GM23338 (cell line): ENCODE measurements around the gene MYOZ2. TPM values are rescaled to one million over a fixed set of nuclear protein-coding genes. Genes with fewer than 3 reads are reported as not detected.

Source experiments
- ATAC-seq: fragments of 200-7000 bp; cut with Tn5 transposase; 3 replicates; pipeline ENCODE4 v1.9.1; 2020
- DNase-seq: peaks from one replicate; pipeline ENCODE4 v3.0.0-alpha.2; 2015; ENCODE audit warnings: low spot score
- H2AFZ ChIP-seq: fragments of 200-600 bp; sonication (generic); 2 replicates; pipeline ENCODE4 v1.8.0; 2016; ENCODE audit warnings: antibody characterized with exemption, mild to moderate bottlenecking, moderate library complexity
- H3F3A ChIP-seq: fragments of 200-600 bp; sonication (generic); replicated peaks from 2 replicates; pipeline ENCODE4 v1.8.0; 2017; ENCODE audit warnings: antibody characterized with exemption, mixed run types, low read depth
- H3K27ac ChIP-seq: fragments of 200-600 bp; sonication (generic); 2 replicates; pipeline ENCODE4 v1.6.1; 2016; ENCODE audit warnings: low read depth
- H3K27me3 ChIP-seq: fragments of 200-600 bp; sonication (generic); 2 replicates; pipeline ENCODE4 v1.8.0; 2016; ENCODE audit warnings: mild to moderate bottlenecking, mixed run types, moderate library complexity; ENCODE audit not compliant: insufficient read depth
- H3K36me3 ChIP-seq: fragments of 200-600 bp; sonication (generic); 2 replicates; pipeline ENCODE4 v1.8.0; 2016; ENCODE audit warnings: mild to moderate bottlenecking; ENCODE audit not compliant: insufficient read depth
- H3K4me1 ChIP-seq: fragments of 200-600 bp; sonication (generic); 2 replicates; pipeline ENCODE4 v1.8.0; 2016; ENCODE audit warnings: mild to moderate bottlenecking, moderate library complexity; ENCODE audit not compliant: insufficient read depth
- H3K4me2 ChIP-seq: fragments of 200-600 bp; sonication (generic); 2 replicates; pipeline ENCODE4 v1.7.1; 2017; ENCODE audit warnings: mixed run types
- H3K4me3 ChIP-seq: fragments of 200-600 bp; sonication (generic); 2 replicates; pipeline ENCODE4 v1.6.1; 2016; ENCODE audit warnings: mixed run types
- H3K79me2 ChIP-seq: fragments of 200-600 bp; sonication (generic); replicated peaks from 2 replicates; pipeline ENCODE4 v1.8.0; 2017; ENCODE audit warnings: mild to moderate bottlenecking; ENCODE audit not compliant: insufficient read depth
- H3K9me2 ChIP-seq: fragments of 200-600 bp; sonication (generic); 2 replicates; pipeline ENCODE4 v1.8.0; 2017; ENCODE audit not compliant: insufficient read depth
- H4K20me1 ChIP-seq: fragments of 200-600 bp; sonication (generic); replicated peaks from 2 replicates; pipeline ENCODE4 v1.8.0; 2017; ENCODE audit warnings: mild to moderate bottlenecking; ENCODE audit not compliant: insufficient read depth
- H3K27ac Mint-ChIP-seq: 2 replicates; pipeline ENCODE4 v1.8.0; 2020; ENCODE audit warnings: inconsistent platforms, mild to moderate bottlenecking, moderate library complexity, mixed read lengths
- H3K27me3 Mint-ChIP-seq: 3 replicates; pipeline ENCODE4 v1.8.0; 2022; ENCODE audit warnings: low read depth, mild to moderate bottlenecking, moderate library complexity, mixed read lengths, inconsistent platforms; ENCODE audit not compliant: insufficient read depth, poor library complexity
- H3K36me3 Mint-ChIP-seq: 3 replicates; pipeline ENCODE4 v1.8.0; 2021; ENCODE audit warnings: low read depth, mild to moderate bottlenecking, inconsistent platforms, moderate library complexity, mixed read lengths
- H3K4me1 Mint-ChIP-seq: 3 replicates; pipeline ENCODE4 v1.8.0; 2020; ENCODE audit warnings: mild to moderate bottlenecking, inconsistent platforms, mixed read lengths
- H3K4me3 Mint-ChIP-seq: 3 replicates; pipeline ENCODE4 v1.8.0; 2021; ENCODE audit warnings: moderate library complexity, mild to moderate bottlenecking, inconsistent platforms, mixed read lengths
- H3K9me3 Mint-ChIP-seq: 3 replicates; pipeline ENCODE4 v1.8.0; 2020; ENCODE audit warnings: moderate library complexity, mild to moderate bottlenecking, inconsistent platforms, mixed read lengths
- CREB1 ChIP-seq: fragments of 250-450 bp; sonication (Bioruptor Pico); IDR thresholded peaks from 2 replicates; pipeline ENCODE4 v1.5.0; 2020; ENCODE audit warnings: low read depth, mild to moderate bottlenecking, moderate library complexity
- CTCF ChIP-seq, 2 experiments: fragments of 200-600 bp in 1 of 2; sonication (generic) in 1 of 2; conservative IDR thresholded peaks; 2 replicates each; pipeline versions ENCODE4 v1.5.1 to v1.6.1; 2016 to 2017; ENCODE audit warnings: antibody characterized with exemption in 2 of 2, low read depth in 2 of 2, mild to moderate bottlenecking in 2 of 2, moderate library complexity in 1 of 2
- EZH2 ChIP-seq: fragments of 200-600 bp; sonication (generic); IDR thresholded peaks from one replicate; pipeline ENCODE4 v1.8.0; 2017; ENCODE audit warnings: antibody characterized with exemption, mild to moderate bottlenecking, low read depth; ENCODE audit not compliant: unreplicated experiment
- EZH2phosphoT487 ChIP-seq: fragments of 200-600 bp; sonication (generic); IDR thresholded peaks from one replicate; pipeline ENCODE4 v1.8.1; 2018; ENCODE audit warnings: antibody characterized with exemption; ENCODE audit not compliant: unreplicated experiment
- JUNB ChIP-seq: IDR thresholded peaks from one replicate; pipeline ENCODE4 v1.6.1; 2016; ENCODE audit warnings: antibody characterized with exemption; ENCODE audit not compliant: unreplicated experiment
- POLR2AphosphoS5 ChIP-seq: IDR thresholded peaks from 2 replicates; pipeline ENCODE4 v1.6.1; 2016; ENCODE audit warnings: antibody characterized with exemption, low read depth
- STAT1 ChIP-seq: IDR thresholded peaks from one replicate; pipeline ENCODE4 v1.6.1; 2016; ENCODE audit warnings: antibody characterized with exemption; ENCODE audit not compliant: unreplicated experiment
- ZNF114 ChIP-seq: fragments of 250-450 bp; sonication (Bioruptor Pico); IDR thresholded peaks from 2 replicates; pipeline ENCODE4 v1.5.0; 2020; ENCODE audit warnings: mild to moderate bottlenecking, moderate library complexity
- ZNF331 ChIP-seq: fragments of 250-450 bp; sonication (Bioruptor Pico); IDR thresholded peaks from 2 replicates; pipeline ENCODE4 v1.5.0; 2020; ENCODE audit warnings: low read depth, mild to moderate bottlenecking, moderate library complexity
- ZNF462 ChIP-seq: fragments of 250-450 bp; sonication (Bioruptor Pico); IDR thresholded peaks from 2 replicates; pipeline ENCODE4 v1.5.0; 2020; ENCODE audit warnings: mild to moderate bottlenecking, moderate library complexity
- polyA plus RNA-seq: library from polyadenylated mRNA; unstranded; fragments of >200 nt; fragmentation: Nextera tagmentation; extraction: Ambion mirVana; gene quantifications from 2 replicates; pipeline ENCODE4 v1.2.1, GENCODE V29; 2016
- total RNA-seq: library from RNA; depleted of rRNA; stranded (reverse); fragments of >200 nt; shearing (Covaris generic); gene quantifications from 2 replicates; pipeline ENCODE4 v1.2.3, GENCODE V29; 2014
- TF ChIP-seq, protein P1 (sequence below): IDR thresholded peaks from 2 replicates; pipeline ENCODE4 v1.6.1; 2016; ENCODE audit warnings: antibody characterized with exemption

The MYOZ2 gene
- total and polyA plus RNA-seq, 2 experiments from 2014 or later: not detected

DNA sequence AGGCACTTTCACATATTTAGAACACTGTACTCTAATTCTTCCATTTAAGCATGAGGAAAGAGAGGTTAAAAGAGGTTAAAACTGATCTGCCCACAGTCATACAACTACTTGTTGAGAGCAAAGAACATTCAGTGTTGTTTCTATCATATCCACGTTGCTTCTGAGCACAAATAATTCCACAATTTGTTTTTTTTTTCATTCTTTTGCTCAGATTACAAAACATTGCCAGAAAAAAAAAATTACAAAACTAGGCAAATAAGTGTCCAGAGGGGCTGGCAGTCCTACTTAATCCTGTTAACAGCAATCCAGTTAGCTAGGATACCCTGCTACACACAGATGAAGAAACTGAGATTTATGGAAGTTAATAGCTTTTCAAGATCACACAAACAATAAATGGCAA lies 70.5 kb downstream of the MYOZ2 start:
- no peaks in the 10 kb centered on the region for H3K79me2 ChIP-seq
- H3K4me1 Mint-ChIP-seq: peaks cover 22% of the 10 kb centered on the region

DNA sequence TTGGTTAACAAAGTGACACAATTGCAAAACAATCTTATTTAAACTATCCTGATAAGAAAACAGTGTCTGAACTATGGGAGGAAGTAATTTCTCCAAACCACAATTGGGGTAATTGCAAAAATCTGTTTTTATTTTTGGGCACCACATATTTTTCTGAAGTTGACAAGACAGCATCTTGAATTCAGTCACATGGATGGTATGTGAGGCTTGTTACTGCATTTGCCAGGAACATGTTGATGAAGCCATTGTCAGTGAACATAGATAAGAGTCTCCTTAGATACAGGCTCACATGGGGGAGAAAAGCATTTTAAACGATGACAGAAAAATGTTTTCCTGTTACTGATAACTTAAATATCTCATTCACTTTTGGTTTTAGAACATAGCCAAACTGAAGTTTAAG lies 71.4 kb downstream of the MYOZ2 start:
- H3K36me3 ChIP-seq: no peaks in the 10 kb centered on the region
- Mint-ChIP-seq H3K4me3 (no peak overlapping the region), H3K9me3 (peaks cover 3% of the 10 kb centered on the region; the same call in 2 of the 3 replicates), H3K27me3 (peaks cover under 1% of the 10 kb centered on the region), H3K36me3 (0 out of 3 replicates have a peak, but pooled peaks cover 3% of the 10 kb centered on the region), H3K27ac (no peak overlapping the region), H3K4me1 (peaks cover 26% of the 10 kb centered on the region)
- H3K27ac ChIP-seq: no peak overlapping the region
- ATAC-seq (no peak), DNase-seq (no peak)
- no peak overlapping the region for H2AFZ ChIP-seq
- H3K4me2 ChIP-seq: no peak overlapping the region
- H3K4me1 ChIP-seq: peaks cover 27% of the 10 kb centered on the region
- H3K27me3 ChIP-seq: no peaks in the 10 kb centered on the region
- no peaks in the 10 kb centered on the region for H4K20me1 ChIP-seq
- no peaks in the 10 kb centered on the region for H3K9me2 ChIP-seq
- H3K4me3 ChIP-seq: no peak overlapping the region
- H3K79me2 ChIP-seq: no peaks in the 10 kb centered on the region
- no peaks in the 10 kb centered on the region for H3F3A ChIP-seq
- no peak for TF ChIP-seq CTCF (conservative IDR thresholded peaks at IDR 0.05; ENCODE audit: low read depth in 2 of 2)
- TF ChIP-seq JUNB: no peak
- TF ChIP-seq ZNF462 (CRISPR knock-in tag): no peak

More for the DNA sequence above, 70.5 kb downstream of the MYOZ2 start:
- no peak overlapping the region for H3K27ac Mint-ChIP-seq
- no peak overlapping the region for H3K4me3 ChIP-seq
- H3K9me3 Mint-ChIP-seq: peaks cover 7% of the 10 kb centered on the region
- H3K36me3 Mint-ChIP-seq: 0 out of 3 replicates have a peak, but pooled peaks cover 3% of the 10 kb centered on the region
- H3K4me3 Mint-ChIP-seq: no peak overlapping the region
- no peak overlapping the region for H3K4me2 ChIP-seq
- H3K36me3 ChIP-seq: no peaks in the 10 kb centered on the region
- peaks cover 4% of the 10 kb centered on the region for H3K27me3 Mint-ChIP-seq
- H3K27ac ChIP-seq: no peak overlapping the region
- H3F3A ChIP-seq: no peaks in the 10 kb centered on the region
- no peaks in the 10 kb centered on the region for H3K27me3 ChIP-seq
- no peak for ATAC-seq
- H4K20me1 ChIP-seq: no peaks in the 10 kb centered on the region
- TF ChIP-seq ZNF114 (CRISPR knock-in tag): no peak
- no peak for TF ChIP-seq STAT1
- no peak for TF ChIP-seq CREB1
- no peak for TF ChIP-seq JUNB
- TF ChIP-seq EZH2phosphoT487: no peak
- TF ChIP-seq ZNF331 (CRISPR knock-in tag): no peak
- TF ChIP-seq EZH2: no peak
- TF ChIP-seq CTCF (conservative IDR thresholded peaks at IDR 0.05; ENCODE audit: low read depth in 2 of 2): no peak
- TF ChIP-seq, protein P1, sequence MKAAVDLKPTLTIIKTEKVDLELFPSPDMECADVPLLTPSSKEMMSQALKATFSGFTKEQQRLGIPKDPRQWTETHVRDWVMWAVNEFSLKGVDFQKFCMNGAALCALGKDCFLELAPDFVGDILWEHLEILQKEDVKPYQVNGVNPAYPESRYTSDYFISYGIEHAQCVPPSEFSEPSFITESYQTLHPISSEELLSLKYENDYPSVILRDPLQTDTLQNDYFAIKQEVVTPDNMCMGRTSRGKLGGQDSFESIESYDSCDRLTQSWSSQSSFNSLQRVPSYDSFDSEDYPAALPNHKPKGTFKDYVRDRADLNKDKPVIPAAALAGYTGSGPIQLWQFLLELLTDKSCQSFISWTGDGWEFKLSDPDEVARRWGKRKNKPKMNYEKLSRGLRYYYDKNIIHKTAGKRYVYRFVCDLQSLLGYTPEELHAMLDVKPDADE: no peak
- TF ChIP-seq POLR2AphosphoS5: no peak
- no peaks in the 10 kb centered on the region for H3K9me2 ChIP-seq
- peaks cover 24% of the 10 kb centered on the region for H3K4me1 ChIP-seq
- no peak for DNase-seq
- no peak overlapping the region for H2AFZ ChIP-seq
